ENCODE measurements around the gene RAB5B.

The RAB5B gene

GRCh38 chr12:56014205-56014604 lies 40.3 kb downstream of the RAB5B start:
- DNase-seq (ENCODE audit: low spot score), result no peak

- DNase-seq (ENCODE audit: low spot score), result no peak
Measured at GRCh38 chr12:56017181-56017580, 43.3 kb downstream of the RAB5B start.

GRCh38 chr12:56018356-56018755 lies 44.5 kb downstream of the RAB5B start:
- no peak for DNase-seq (ENCODE audit: low spot score)

GRCh38 chr12:56020423-56021184 lies 46.7 kb downstream of the RAB5B start, which contains the start of gene IKZF4:
Gene IKZF4, plus strand, starts transcription at chr12:56021043. Its CDS starts 451 bp downstream, at chr12:56021494.
- DNase-seq (ENCODE audit: low spot score), result no peak

- DNase-seq (ENCODE audit: low spot score), result no peak
Measured at GRCh38 chr12:56021889-56022497, 48.1 kb downstream of the RAB5B start.

- no peak for DNase-seq (ENCODE audit: low spot score)
Measured at GRCh38 chr12:56028511-56029165, 54.8 kb downstream of the RAB5B start.

- no peak for DNase-seq (ENCODE audit: low spot score)
Measured at GRCh38 chr12:56029166-56029519, 55.3 kb downstream of the RAB5B start.

- DNase-seq (ENCODE audit: low spot score), result peak; percentile 67
Measured at GRCh38 chr12:56029666-56030293, 55.9 kb downstream of the RAB5B start.

- DNase-seq (ENCODE audit: low spot score), result no peak
Measured at GRCh38 chr12:56031987-56032386, 58.1 kb downstream of the RAB5B start.

GRCh38 chr12:56034586-56035332 lies 60.9 kb downstream of the RAB5B start:
- DNase-seq (ENCODE audit: low spot score), result no peak

- DNase-seq (ENCODE audit: low spot score), result no peak
Measured at GRCh38 chr12:56037161-56037560, 63.3 kb downstream of the RAB5B start.

- no peak for DNase-seq (ENCODE audit: low spot score)
Measured at GRCh38 chr12:56038022-56038655, 64.3 kb downstream of the RAB5B start.

- DNase-seq (ENCODE audit: low spot score), result no peak
Measured at GRCh38 chr12:56040151-56040550, 66.3 kb downstream of the RAB5B start.

- DNase-seq (ENCODE audit: low spot score), result no peak
Measured at GRCh38 chr12:56040963-56041551, 67.2 kb downstream of the RAB5B start.

GRCh38 chr12:56041552-56042429 lies 67.9 kb downstream of the RAB5B start, which contains the start of gene RPS26:
Gene RPS26, plus strand, starts transcription at chr12:56041918. Its CDS starts 249 bp downstream, at chr12:56042167.
- DNase-seq (ENCODE audit: low spot score), result peak; percentile 94

GRCh38 chr12:56042430-56042813 lies 68.5 kb downstream of the RAB5B start:
- DNase-seq (ENCODE audit: low spot score), result peak; percentile 13

- DNase-seq (ENCODE audit: low spot score), result no peak
Measured at GRCh38 chr12:56042843-56043242, 69.0 kb downstream of the RAB5B start.
